GM19240 (cell line): Measurements from ENCODE around the gene SMAD9.

Experiments used
- DNase-seq: peaks from one replicate; pipeline ENCODE4 v3.0.0; 2011; ENCODE audit warnings: low spot score; ENCODE audit not compliant: insufficient read length

The SMAD9 gene

GRCh38 chr13:36866232-36866631 is 53.8 kb downstream of the SMAD9 start:
- no peak for DNase-seq

GRCh38 chr13:36865265-36865664 is 54.8 kb downstream of the SMAD9 start:
- no peak for DNase-seq

- DNase-seq = no peak
These were observed 57.3 kb downstream of the SMAD9 start for GRCh38 chr13:36862722-36863121.

DNA sequence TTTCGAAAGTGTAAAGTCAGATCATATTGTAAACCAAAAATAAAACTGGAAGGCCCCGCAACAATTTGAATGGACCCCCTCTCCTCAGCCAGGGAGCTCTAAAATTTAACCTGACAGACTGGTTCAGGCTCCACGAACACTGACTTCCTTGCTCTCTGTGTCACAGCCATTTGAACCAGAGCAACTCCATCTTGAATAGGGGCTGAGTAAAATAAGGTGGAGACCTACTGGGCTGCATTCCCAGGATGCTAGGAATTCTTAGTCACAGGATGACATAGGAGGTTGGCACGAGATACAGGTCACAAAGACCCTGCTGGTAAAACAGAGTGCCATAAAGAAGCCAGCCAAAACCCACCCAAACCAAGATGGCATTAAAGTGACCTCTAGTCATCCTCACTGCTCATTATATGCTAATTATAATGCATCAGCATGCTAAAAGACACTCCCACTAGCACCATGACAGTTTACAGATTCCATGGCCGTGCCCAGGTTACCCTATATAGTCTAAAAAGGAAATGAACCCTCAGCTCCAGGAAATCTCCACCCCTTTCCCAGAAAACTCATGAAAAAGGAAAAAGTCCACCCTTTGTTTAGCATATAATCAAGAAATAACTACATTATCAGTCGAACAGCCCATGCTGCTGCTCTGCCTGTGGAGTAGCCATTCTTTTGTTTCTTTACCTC is 57.9 kb downstream of the SMAD9 start:
- DNase-seq = no peak

GRCh38 chr13:36859259-36859658 is 60.8 kb downstream of the SMAD9 start:
- DNase-seq = no peak

- DNase-seq = no peak
These were observed 61.7 kb downstream of the SMAD9 start for GRCh38 chr13:36858290-36858689.

GRCh38 chr13:36857253-36857652 is 62.8 kb downstream of the SMAD9 start:
- DNase-seq = no peak

- no peak for DNase-seq
These were observed 69.1 kb downstream of the SMAD9 start for GRCh38 chr13:36850790-36851438.

- DNase-seq = no peak
These were observed 71.6 kb downstream of the SMAD9 start for GRCh38 chr13:36848199-36848982.

- DNase-seq = no peak
These were observed 72.4 kb downstream of the SMAD9 start for GRCh38 chr13:36847606-36848005.

- DNase-seq = no peak
These were observed 78.6 kb downstream of the SMAD9 start for GRCh38 chr13:36841391-36841790.

- no peak for DNase-seq
These were observed 79.3 kb downstream of the SMAD9 start for GRCh38 chr13:36840718-36841250.

DNA sequence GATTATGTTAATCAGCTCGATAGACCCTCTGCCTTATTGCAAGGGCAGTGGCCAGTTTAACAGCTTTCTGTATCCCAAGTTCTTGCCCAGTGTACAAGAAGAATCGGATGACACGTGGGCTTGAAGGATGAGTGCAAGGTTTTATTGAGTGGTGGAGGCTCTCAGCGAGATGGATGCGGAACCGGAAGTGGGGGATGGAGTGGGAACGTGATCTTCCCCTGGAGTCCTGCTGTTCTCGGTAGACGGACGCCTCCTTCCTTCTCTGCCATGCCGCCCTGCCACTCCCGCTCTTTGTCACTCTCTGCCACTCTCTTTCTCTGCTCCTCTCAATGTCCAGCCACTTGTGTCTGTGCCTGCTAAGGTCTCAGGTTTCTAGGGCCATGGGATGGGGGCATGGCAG is 80.1 kb downstream of the SMAD9 start:
- no peak for DNase-seq

GRCh38 chr13:36839281-36839680 is 80.8 kb downstream of the SMAD9 start:
- no peak for DNase-seq

DNA sequence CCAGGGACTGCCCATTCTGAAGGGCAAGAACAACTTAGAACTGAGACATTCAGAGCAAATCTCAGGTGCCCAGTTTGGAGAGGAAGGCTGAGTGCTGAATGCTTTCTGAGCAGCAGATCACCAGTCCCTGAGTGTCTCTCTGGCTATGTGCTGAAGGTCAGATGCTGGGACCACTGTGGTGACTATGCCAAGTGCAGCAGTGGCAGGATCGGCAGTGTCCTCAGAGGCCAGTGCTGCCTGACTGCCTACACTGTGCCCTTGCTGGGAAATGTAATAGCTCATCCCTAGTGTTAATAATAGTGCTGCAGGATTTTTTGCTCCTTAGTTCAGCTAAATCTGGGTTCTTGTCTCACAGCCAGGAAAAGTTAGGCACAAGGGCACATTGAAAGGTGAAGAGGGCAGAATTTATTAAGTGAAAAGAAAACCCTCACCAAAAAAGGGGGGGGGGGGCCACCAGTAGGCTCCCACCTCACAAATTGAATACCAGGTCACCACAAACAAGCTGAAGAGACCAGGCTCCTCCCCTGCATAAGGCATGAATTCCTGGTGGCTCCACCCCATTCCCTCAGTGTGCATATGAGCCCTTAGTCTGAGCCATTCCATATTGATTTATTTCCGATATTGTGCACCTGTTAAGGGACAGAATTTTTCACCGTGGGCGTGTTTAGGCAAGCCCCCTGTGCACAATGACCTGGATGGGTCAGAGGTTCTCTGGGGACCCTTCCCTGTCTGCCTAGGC is 82.5 kb downstream of the SMAD9 start:
- DNase-seq = no peak

DNA sequence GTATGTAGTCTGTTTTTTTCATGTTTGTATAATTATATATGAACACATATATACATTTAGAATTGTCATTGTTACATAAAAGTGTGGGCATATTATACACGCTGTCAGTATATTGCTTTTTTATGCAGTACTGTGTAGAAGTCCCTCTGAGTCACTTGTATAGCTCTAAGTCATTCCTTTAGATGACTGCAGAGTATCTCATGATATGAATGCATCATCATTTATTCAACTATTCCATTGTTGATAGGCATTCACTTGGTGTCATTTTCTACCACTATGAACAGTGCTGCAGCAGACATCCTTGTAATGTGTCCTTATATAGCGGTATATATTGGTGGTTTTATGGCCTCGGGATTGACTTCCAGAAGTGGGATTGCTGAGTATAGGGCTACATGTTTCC is 85.7 kb downstream of the SMAD9 start:
- DNase-seq = no peak

- DNase-seq = no peak
These were observed 88.7 kb downstream of the SMAD9 start for GRCh38 chr13:36831291-36831690.

GRCh38 chr13:36829753-36830152 is 90.3 kb downstream of the SMAD9 start:
- DNase-seq = no peak

DNA sequence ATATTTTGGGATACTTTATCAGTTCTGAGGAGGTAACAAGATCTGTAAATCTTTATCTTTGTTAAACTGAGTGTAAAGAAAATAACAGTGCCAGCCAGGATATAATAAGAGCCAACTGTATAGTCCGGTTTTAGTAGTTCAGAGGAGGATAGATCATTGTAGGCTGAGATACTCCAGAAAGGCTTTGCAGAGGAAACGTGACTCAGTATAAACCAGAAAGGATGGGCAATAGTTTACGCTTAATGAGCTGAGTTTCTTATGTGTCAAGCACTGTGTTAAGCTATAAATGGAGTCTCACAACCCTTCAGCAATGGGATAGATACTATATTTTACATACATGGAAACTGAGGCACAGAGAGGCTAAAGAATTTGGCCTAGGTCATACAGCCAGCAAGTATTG is 97.3 kb downstream of the SMAD9 start:
- DNase-seq = no peak

DNA sequence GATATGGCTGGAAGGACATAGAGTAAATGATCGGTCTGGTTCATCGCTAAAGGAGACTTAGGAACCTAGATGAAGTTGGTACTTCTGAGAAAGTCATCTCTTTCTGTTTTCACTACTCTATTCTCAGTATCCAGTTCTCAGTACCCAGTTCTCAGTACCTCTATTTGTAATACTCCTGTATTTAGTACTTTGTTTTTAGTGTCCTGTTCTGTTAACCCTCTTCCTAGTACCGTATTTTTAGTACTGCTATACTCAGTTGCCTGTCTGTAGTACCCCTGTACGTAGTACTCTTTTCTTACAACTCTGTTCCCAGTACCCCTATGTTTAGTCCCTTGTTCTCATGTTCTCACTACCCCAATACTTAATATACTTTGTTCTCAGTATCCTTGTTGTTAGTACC is 99.8 kb downstream of the SMAD9 start:
- DNase-seq = no peak

- no peak for DNase-seq
These were observed 100.3 kb downstream of the SMAD9 start for GRCh38 chr13:36819739-36820090.
